Measurements from ENCODE around the gene PSKH1. TPM values are rescaled to one million over a fixed set of nuclear protein-coding genes. Genes with fewer than 3 reads are reported as not detected.

The PSKH1 gene
- total RNA-seq, 1 donor from 2014 or later = 22.1 TPM

GRCh38 chr16:67923414-67924116 lies 30.5 kb downstream of the PSKH1 start:
- intact Hi-C loops (cut with micrococcal nuclease) = no loop called here

DNA sequence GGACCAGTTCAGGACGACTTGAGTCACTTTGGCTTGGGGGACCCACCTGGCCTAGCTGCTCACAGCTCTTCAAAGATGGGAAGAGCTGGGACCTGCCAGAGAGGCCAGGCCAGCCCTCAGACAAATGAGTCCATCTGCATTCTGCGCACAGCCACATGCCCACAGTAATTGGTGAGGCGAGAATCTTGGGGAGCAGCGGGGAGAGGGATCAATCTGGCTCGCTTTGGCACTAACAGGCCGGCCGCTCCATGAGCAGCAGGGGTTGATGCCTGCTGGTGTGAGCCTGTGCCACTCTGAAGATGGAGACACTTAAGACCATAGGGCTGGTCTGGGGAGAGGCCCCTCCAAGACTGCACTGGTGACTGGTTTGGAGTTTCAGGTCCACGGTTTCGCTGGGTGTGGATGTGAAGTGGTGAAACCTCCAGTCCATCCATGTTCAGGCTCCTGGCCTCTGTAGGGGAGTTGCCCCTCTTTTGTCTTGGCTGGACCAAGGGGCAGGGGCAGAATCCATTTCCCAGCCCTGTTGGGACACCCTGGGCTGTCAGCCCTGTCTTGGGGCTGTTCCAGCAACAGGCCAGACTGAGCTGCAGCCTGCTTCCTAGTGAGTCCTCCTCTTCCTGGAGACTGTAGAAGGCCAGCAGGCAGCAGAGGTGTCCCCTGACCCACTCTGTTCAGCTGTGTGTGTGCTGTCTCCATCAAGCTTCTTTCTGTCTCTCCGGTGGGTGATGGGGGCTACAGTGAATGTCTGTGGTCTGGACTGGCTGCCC lies 31.3 kb downstream of the PSKH1 start:
- intact Hi-C loops (cut with micrococcal nuclease) = no loop called here

DNA sequence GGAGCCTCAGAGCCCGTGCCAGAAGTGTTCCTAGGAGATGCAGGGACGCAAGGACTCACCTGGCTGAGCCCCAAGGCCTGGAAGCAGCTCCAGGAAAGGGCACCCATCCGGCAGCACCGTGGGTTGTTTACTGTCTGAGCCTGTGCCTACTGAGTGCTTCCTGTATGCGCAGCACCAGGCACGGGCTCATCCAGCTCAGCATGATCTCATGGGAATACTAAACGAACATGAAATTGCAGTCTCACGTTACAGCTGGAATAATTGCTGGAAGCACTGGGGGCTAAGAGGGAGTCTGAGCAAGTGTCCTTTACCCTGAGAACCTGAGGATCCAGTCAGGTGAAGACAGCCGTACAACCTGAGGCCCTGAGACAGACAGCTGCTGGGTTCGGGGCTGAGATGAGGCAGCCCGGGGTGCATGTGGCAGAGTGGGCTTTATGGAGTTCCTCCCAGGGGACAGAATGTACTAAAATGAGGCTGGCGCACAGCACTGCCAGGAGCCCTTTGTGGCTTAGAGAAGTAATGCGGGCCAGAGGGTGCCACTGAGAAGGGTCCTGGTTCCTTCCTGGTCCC lies 33.2 kb downstream of the PSKH1 start:
- intact Hi-C loops (cut with micrococcal nuclease) = no loop called here

GRCh38 chr16:67927131-67927941 lies 34.3 kb downstream of the PSKH1 start:
- intact Hi-C loops (cut with micrococcal nuclease) = no loop called here

GRCh38 chr16:67928147-67928546 lies 35.1 kb downstream of the PSKH1 start:
- intact Hi-C loops (cut with micrococcal nuclease) = loop anchor here (1.0 kb wide), 3 partner anchors 45 to 256 kb away; no protein-coding TSS in a partner anchor

DNA sequence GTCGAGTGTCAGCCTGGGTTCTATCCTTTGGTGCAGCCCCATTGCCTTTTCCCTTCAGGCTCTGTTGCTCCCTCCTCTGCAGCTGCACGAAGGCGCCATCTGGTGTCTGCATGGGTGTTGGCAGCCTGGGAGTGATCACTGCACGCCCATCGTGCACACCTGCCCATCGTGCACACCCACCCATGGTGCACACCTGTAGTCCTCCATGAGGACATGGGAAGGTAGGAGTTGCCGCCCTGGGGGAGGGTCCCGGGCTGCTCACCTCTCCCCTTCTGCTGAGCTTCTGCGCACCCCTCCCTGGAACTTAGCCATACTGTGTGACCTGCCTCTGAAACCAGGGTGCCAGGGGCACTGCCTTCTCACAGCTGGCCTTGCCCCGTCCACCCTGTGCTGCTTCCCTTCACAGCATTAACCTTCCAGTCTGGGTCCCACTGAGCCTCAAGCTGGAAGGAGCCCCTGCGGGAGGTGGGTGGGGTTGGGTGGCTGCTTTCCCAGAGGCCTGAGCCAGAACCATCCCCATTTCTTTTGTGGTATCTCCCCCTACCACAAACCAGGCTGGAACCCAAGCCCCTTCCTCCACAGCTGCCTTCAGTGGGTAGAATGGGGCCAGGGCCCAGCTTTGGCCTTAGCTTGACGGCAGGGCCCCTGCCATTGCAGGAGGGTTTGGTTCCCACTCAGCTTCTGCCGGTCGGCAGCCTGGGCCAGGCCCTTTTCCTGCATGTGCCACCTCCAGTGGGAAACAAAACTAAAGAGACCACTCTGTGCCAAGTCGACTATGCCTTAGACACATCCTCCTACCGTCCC lies 35.7 kb downstream of the PSKH1 start:
- intact Hi-C loops (cut with micrococcal nuclease) = loop anchor here (1.0 kb wide), 3 partner anchors 45 to 256 kb away; no protein-coding TSS in a partner anchor

DNA sequence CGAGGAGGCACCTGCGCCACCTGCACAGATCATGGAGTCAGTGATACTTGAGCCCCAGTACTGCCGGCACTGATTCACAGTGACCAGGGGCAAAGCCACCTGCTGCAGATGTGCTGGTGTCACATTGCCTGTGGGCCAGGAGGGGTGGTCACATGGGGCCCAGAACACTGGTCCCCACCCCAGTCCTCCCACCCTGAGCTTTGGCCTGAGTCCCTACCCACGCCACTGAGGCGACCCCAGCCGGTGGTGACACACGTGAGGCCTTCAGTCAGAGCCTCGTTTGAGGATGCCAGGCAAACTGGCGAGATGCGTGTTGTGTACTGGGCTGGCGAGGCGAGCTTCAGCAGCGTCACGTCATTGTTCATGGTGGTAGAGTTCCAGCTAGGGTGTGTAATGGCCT lies 37.1 kb downstream of the PSKH1 start:
- intact Hi-C loops (cut with micrococcal nuclease) = no loop called here

GRCh38 chr16:67930678-67931211 lies 37.7 kb downstream of the PSKH1 start:
- intact Hi-C loops (cut with micrococcal nuclease) = no loop called here

GRCh38 chr16:67931712-67932461 lies 38.8 kb downstream of the PSKH1 start, which contains the start of gene CTRL:
Gene CTRL, minus strand, starts transcription at chr16:67931862. Its CDS starts 10 bp downstream, at chr16:67931852.
- intact Hi-C loops (cut with micrococcal nuclease) = no loop called here

GRCh38 chr16:67932462-67932840 lies 39.4 kb downstream of the PSKH1 start:
- intact Hi-C loops (cut with micrococcal nuclease) = no loop called here

- intact Hi-C loops (cut with micrococcal nuclease) = loop anchor here (2.0 kb wide), 1 partner anchor 127 kb away; the partner anchor contains the start of genes RANBP10 and TSNAXIP1
These were observed 40.8 kb downstream of the PSKH1 start for GRCh38 chr16:67933805-67934204.

- intact Hi-C loops (cut with micrococcal nuclease) = loop anchor here (1.0 to 5.0 kb wide), 6 partner anchors 41 to 453 kb away; partner anchors contain the start of genes ATP6V0D1, CTCF, NFATC3 and PSKH1
These were observed 41.4 kb downstream of the PSKH1 start for GRCh38 chr16:67934306-67935100.

GRCh38 chr16:67935101-67935401 lies 42.0 kb downstream of the PSKH1 start:
- intact Hi-C loops (cut with micrococcal nuclease) = loop anchor here (1.0 to 5.0 kb wide), 6 partner anchors 42 to 454 kb away; partner anchors contain the start of genes ATP6V0D1, CTCF, NFATC3 and PSKH1

- intact Hi-C loops (cut with micrococcal nuclease) = loop anchor here (1.0 to 5.0 kb wide), 13 partner anchors 33 to 454 kb away; partner anchors contain the start of genes ACD, ATP6V0D1, CTCF and NFATC3
These were observed 42.5 kb downstream of the PSKH1 start for GRCh38 chr16:67935402-67936123.

- intact Hi-C loops (cut with micrococcal nuclease) = loop anchor here (1.0 to 5.0 kb wide), 8 partner anchors 32 to 416 kb away; partner anchors contain the start of genes ACD, CTCF, NUTF2 and PARD6A
These were observed 43.2 kb downstream of the PSKH1 start, which contains the start of gene PSMB10 for GRCh38 chr16:67936124-67936879. Gene PSMB10, minus strand, starts transcription at chr16:67936850. Its CDS starts 101 bp downstream, at chr16:67936749.

- intact Hi-C loops (cut with micrococcal nuclease) = loop anchor here (1.0 to 5.0 kb wide), 8 partner anchors 31 to 416 kb away; partner anchors contain the start of genes ACD, CTCF, NUTF2 and PARD6A
These were observed 44.0 kb downstream of the PSKH1 start for GRCh38 chr16:67936880-67937605.

Measured in T-helper 2 cell treated with Interferon-gamma antibody and Interleukin-4, amounts not matched to agents 100 ng/mL and 5 ng/mL, for 36 hours (primary cell).